ENCODE measurements around the gene MAPK1.
"Not testable (repeated sequence)": the region's sequence is repeated elsewhere in the genome, so short reads cannot be mapped to it uniquely, and the experiment has no call there.

The MAPK1 gene

DNA sequence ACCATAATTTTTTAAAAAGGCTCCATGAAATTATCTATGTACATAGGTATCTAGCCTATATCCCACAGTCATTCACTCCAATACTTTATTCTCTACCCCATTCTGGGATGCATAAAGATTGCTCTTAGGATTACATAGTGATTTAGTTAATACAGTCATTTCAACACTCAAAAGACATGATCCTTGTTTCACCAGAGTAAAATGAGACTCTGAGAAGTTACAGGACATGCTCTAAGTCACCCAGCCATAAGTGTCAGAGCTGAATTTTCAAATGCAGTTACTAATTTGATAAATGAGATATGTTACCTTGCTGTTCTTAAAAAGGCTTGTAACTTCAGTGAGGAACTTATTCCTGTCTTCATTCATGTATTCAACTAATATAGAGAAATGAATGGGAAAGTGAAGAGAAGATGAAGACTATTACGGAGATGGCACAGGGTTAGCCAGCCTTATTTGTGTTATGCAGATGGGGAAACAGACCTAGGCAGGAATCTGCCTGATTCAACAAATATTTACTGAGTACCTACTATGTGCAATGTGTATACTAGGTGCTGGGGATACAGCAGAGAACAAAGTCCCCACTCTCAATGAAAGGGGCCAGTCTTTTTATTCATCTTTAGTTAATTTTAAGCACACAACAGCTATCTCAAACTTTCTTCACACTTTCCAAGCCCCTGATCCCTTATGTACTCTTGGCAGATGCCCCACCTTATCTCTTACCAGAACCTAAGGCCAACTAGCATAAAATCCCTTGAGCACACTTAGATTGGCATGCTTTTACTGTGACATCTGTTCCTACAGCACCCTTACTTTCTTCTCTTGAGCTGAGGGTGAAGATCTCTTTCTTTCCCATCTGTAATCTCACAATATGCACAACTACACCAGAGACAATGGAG, 21.6 kb downstream of the MAPK1 start:
- DNase-seq = no peak

DNA sequence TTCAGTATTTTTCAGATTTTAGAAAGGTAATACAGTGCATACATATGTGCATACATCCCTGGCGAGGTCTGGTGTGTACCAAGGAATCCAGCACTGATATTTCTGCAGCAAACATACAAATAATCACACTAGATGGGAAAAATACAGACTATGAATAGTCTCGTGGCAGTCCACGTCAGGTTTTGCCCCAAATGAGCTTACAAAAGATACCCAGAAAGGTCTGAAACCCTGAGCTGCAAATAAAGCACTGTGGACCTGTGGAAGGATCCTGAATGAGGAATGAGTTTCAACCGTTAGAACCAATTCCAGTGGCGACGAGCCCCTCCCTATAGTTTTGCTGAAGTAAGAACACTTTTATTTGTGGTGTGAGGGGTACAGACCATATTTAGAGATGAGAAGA, 24.5 kb downstream of the MAPK1 start:
- DNase-seq = no peak

DNA sequence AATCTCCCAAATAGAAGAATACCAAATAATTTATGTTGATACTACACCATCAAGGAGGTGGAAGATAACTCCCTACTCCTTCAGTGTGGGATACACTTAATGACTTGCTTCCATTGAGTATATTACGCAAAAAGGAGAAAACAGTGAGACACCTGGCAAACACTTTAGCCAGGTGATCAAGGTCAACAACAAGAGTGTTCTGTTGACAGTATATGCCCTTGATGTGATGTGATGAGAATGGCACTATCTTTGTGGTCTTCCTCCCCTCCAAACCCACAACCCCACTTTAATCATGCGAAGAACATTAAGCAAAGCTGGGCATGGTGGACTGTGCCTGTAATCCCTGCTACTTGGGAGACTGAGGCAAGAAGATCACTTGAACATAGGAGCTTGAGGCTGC, 26.0 kb downstream of the MAPK1 start:
- DNase-seq = no peak

DNA sequence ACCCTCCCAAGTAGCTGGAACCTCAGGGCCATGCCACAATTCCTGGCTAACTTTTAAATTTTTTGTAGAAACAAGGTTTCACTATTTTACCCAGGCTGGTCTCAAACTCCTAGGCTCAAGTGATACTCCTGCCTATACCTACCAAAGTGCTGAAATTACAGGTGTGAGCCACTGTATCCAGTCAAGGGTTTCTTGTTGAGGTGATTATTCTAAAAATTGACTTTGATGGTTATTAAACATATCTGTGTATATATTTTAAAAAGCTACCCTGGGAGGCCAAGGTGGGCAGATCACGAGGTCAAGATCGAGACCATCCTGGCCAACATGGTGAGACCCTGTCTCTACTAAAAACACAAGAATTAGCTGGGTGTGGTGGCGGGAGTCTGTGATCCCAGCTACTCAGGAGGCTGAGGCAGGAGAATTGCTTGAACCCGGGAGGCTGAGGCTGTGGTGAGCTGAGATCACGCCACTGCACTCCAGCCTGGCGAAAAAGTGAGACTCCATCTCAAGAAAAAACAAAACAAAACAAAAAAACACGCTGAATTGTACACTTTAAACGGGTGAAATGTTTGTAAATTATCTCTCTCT, 27.1 kb downstream of the MAPK1 start:
- no peak for DNase-seq

DNA sequence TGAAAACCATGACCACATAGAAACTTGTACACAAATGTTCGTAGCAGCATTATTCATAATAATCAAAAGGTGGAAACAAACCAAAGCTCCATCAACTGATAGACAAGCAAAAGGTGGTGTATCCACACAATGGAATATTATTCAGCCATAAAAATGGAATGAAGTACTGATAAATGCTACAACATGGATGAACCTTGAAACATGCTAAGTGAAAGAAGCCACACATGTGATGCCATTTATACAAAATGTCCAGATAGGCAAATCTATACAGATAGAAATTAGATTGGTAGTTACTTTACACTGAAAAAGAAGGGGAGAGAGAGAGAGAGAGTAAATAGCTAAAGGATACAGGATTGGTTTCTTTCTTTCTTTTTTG, 27.7 kb downstream of the MAPK1 start:
- no peak for DNase-seq

DNA sequence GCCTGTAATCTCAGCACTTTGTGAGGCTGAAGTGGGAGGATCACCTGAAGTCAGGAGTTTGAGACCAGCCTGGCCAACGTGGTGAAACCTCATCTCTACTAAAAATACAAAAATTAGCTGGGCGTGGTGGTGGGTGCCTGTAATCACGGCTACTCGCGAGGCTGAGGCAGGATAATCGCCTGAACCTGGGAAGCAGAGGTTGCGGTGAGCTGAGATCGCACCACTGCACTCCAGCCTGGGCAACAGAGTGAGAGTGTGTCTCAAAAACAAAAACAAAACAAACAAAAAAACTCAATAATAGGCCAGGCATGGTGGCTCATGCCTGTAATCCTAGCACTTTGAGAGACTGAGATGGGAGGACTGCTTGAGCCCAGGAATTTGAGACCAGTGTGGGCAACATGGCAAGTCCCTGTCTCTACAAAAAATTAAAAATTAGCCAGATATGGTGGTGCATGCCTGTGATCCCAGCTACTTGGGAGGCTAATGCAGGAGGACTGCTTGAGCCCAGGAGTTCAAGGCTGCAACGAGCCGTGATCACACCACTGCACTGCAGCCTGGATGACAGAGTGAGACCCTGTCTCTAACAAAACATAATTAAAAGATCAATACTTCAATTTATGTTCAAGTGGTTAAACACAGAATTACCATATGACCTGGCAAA, 28.2 kb downstream of the MAPK1 start:
- not testable (repeated sequence) for DNase-seq

DNA sequence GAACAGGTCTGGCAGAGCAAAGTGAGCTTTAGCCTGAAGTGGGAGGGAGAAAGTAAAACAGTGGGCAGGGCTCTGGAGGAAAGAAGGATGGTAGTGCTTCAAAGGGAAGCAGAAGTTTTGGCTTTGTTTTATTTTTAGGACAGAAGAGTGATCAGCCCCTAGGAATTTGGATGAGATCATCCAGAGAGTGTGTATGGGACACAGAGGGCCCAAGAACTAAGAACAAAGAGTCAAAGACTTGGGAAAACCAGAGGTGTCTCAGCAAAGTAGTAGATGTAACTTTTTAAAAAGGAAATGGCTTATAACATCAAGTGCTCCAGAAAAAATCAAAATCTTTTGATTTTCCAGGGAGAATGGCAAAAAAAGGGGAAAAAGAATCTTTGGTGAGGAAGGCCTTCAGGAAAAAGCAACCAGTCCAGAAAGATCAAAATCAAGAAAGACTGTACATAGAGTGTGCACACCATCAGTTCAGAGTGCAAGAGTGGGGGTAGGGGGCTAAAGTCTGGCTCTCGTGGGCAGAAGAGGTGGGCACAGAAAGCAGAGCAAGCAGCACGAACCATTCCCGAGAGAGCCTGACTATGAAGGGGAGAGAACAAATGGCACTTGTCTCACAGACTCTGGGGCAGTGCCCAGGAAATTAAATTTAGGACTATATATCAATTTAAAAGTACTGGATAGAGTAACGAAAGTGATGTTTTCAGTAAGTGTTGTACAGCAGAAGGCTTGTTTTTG, 30.0 kb downstream of the MAPK1 start:
- no peak for DNase-seq

DNA sequence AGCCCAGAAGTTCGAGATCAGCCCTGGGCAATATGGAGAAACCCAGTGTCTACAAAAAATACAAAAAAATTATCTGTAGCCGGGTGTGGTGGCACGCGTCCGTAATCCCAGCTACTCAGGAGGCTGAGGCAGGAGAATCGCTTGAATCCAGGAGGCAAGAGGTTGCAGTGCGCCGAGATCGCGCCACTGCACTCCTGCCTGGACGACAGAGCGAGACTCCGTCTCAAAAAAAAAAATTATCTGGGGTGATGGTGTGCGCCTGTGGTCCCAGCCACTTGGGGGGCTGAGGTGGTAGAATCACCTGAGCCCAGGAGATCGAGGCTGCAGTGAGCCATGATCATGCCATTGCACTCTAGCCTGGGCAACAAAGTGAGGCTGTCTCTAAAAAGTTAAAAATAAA, 31.0 kb downstream of the MAPK1 start:
- DNase-seq = not testable (repeated sequence)

DNA sequence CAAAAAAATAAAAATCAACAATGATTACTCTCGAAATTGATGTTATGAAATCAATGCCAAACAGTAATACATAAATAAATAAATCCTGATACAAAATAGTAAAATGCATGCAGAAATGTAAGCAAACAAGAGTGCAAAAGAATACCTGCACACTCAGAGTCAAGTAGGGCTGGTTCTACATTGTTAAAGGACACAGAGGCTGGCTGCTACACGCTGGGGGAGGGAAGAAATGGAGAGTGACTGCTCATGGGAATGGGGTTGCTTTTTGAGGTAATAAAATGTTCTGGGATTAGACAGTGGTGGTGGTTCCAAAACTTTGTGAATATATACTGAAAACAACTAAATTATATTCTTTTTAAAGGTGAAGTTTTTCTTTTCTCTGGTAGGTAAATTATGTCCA, 32.1 kb downstream of the MAPK1 start:
- DNase-seq = no peak

DNA sequence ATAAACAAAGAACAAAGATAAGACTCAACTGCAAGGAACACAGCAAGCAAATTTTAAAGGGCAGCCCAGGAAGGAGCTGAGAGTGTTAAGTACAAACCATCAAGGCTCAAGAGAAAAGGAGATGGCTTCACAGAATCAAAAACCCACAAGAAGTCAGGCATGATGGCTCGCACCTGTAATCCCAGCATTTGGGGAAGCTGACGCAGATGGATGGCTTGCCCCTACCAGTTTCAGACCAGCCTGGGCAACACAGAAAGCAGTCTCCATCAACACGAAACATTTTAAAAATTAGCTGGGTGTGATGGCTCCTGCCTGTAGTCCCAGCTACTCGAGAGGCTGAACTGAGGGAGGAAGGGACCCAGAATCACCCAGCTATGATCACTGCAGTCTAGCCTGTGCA, 32.6 kb downstream of the MAPK1 start:
- no peak for DNase-seq

DNA sequence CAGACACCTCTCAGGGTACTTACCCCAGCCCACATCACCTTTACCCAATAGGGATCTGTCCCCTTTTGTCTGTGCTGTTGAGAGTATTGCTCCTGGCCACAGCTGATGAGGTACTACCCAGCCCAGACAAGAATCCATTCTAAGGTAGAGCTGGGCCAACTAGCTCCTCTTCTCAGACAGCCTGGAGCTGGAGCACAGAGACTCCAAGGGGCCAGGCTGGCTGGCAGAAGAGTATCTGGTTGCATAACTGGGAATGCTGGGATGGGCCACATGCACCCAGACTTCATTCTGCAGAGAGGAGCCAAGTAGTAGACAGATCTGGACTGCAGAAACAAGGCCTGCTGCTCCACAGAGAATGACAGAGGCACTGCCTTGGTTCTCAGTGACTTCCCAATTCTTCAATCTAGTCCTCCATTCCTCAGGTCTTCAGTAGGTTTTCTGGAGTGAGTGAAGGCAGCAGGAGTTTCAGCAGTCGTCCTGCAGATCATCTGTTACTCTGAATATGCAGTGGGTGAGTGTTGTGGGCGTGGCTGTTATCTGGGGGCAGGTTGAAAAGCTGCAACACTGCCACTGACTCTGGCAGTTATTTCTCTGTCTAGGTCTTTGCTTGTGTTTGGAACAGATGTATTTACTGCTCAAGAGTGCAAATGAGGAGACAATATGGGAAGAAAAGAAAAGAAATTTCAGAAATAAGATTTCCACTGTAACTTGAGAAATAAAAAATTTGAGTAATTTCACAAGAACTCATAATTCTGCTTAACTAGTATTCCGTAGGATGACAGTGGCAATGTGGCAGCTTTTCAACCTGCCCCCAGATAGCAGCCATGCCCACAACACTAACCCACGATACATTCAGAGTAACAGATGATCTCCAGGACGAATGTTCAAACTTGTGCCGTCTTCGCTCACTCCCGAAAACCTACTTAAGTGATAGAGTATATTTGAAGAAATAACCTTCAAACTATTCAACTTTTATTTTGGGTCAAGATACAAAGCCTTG, 34.9 kb downstream of the MAPK1 start:
- DNase-seq = no peak

DNA sequence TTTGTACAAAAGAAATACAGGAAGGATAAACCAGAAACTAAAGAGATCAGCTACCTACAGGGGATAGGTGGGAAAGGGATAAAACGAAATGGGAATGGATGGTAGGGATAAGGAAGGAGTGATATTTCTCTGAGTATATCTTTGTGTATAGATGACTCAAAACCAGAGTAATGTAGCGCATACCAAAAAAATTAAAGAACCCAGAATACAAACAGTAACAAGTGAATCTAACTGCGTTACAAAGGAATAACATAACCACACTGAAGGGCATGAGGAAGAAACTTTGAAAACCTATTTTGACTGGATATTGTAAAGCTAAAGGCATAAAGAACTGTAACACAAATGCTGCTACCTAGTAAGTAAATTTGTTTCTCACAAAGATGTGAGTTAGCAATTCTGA, 37.9 kb downstream of the MAPK1 start:
- no peak for DNase-seq

DNA sequence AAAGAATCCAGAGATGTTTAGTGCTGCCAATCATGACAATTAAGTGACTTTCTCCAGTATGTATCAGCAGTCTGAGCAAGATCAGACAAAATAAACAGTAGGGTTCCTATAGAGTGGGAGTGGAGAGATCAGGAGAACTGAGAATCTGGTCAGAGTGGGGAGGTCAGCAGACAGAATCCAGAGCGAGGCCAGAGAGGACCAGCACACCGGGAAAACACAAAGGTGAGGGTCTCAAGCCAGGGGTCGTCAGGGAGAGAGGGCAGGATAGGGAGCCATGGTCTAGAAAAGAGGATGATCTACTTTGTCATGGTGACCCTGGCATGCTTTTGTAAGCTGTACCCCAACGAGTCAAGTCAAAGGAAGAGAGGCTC, 39.2 kb downstream of the MAPK1 start:
- DNase-seq = no peak

DNA sequence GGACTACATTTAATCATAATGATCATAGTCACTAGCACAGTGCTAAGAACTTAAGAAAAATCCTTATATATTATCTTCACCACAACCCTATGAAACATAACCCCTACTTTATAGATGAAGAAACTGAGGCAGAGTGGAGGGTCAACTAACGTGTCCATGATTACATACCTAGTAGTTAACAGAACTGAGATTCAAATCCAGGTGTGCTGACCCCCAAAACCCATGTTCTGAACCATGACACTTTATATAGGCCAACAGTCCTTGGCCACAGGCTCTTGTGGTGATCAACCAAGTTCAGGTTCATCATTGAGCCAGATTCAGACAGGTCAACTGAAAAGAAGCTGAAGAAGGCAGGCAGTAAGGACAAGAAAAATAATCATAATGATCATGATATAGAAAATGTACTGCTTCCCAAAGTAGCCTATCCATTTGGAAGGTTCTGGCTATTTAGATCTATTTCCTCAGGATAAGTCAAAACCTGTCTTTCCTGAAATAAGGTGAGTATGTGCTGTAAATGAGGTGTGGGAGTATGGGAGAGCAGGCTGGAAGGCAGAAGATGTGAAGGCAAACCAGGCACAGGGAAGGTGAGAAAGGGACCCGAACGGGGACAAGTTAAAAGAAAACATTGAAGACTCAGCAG, 39.7 kb downstream of the MAPK1 start:
- no peak for DNase-seq

DNA sequence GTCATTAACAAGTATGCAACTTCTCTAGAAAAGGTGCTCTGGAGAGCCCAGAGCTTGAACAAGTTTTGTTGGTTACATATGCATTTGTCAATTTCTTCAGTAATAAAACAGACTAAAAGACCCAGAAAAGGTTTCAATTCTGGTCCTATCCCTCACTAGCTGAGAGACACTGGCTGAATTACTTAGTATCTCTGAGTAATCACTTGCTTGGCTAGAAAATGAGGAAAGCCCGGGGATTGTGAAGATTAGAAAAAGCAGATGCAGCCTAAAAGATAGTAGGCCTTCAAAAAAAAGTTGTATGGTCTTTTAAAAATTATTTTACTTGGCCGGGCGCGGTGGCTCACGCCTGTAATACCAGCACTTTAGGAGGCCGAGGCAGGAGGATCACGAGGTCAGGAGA, 41.2 kb downstream of the MAPK1 start:
- DNase-seq = no peak

DNA sequence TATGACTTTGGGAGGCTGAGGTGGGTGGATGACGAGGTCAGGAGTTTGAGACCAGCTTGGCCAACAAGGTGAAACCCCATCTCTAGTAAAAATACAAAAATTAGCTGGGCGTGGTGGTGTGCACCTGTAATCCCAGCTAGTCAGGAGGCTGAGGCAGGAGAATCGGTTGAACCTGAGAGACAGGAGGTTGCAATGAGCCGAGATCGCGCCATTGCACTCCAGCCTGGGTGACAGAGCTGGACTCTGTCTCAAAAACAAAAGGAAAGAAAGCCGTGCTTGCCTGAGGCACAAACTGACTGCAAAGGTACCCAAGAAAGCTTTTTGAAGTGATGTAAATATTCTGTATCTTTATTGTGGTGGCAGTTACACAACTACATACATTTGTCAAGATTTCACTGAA, 42.5 kb downstream of the MAPK1 start:
- DNase-seq = not testable (repeated sequence)

DNA sequence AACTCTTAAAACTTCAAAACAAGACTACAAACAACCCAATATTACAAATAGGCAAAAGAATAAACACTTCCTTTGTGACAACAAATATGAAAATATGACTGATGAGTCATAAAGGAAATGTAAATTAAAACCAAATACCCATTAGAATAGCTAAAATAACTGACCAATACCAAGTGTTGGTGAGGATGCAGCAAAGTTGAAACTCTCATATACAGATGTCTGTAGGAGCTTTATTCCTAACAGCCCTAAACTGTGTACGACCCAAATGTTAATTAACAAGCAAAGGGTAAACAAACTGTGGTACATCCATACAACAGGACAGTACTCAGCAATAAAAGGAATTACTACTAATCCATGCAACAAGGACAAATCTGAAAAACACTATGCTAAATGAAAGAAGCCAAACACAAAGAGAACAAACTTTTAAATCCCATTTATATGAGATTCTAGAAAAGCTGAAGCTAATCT, 43.0 kb downstream of the MAPK1 start:
- no peak for DNase-seq

DNA sequence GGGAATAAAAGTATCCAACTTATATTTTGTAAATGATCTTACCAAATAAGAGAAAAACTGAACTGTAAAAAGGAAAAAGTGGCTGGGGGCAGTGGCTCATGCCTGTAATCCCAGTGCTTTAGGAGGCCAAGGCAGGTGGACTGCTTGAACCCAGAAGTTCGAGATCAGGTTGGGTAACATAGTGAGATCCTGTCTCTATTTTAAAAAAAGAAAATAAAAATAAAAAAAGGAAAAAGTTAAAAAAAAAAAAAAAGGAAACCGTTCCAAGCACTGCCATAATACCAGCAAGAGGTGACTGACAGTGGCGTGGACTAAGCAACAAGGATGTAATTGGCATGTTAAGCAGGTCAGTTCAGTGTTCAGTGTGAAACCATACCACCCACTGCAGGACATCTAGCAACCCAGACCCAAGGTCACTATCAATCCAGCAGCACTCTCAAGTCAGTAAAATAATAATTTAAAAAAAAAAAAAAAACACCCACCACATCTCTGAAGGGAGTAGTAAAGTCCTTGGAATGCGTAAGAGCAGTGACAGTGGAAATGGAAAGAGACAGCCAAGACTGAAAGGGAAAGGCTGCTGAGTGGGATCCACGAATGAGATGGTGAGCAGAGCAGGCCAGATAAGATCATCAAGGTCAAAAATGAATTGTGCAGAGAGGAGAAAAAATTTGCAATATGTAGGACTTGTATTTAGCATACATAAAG, 43.6 kb downstream of the MAPK1 start:
- DNase-seq = no peak

DNA sequence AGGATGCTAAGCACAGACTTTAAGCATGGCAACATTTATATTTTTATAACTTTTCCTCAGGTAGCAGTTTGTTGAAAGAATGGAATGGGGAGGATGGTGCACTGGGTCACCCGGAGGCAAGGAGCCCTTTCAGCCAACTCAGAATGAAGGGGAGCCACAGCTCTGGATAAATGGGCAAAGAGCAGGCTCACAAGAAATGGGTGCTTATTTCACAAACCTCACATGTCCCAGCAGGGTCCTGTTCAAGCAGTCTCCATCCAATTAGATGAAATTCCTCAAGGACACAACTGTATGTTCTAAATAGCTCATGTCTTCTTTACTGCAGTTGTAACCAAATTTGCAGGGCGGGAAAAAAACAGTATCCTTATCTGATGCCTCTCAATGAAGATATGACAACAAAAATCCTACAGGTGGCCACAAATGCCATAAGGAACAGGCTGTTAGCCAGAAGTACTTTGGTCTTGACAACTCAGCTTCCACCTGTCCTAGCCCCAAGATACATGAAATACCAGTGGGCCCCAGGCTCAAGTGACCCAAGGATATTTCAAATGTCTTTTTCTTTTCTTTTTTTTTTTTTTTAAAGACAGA, 48.2 kb downstream of the MAPK1 start:
- no peak for DNase-seq

DNA sequence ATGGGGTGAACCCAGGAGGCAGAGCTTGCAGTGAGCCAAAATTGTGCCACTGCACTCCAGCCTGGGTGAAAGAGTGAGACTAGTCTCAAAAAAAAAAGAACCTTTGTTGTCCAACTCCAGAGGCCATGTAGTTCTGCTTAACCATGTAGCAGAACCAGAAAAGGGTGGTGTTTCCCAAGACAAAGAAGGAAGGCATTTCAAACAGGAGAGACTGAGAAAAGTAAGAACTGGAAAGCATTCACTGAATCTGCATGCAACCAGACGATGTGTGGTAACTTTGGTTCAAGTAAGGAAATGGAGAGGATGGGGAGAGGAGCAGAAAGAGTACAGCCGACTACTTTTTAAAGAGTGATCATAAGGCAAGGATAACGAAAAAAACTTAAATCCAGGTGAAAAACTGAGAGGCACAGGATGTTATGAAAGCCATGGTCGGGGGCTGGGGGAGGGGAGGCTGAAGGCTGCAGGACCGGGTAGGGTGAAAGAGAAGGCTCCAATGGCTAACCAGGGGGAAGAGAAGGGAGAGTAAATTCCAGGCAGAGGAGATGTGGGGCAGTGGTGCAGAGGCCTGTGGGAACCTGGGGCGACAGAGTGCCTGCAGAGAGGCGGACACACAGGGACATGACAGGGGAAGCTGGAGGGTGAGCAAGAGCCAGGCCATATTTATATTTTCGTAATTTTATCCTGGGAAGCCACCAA, 48.8 kb downstream of the MAPK1 start:
- DNase-seq = no peak
